ENCODE results near the gene ZCWPW1.
"Not testable (repeated sequence)": the region's sequence is repeated elsewhere in the genome, so short reads cannot be mapped to it uniquely, and the experiment has no call there.

The ZCWPW1 gene

DNA sequence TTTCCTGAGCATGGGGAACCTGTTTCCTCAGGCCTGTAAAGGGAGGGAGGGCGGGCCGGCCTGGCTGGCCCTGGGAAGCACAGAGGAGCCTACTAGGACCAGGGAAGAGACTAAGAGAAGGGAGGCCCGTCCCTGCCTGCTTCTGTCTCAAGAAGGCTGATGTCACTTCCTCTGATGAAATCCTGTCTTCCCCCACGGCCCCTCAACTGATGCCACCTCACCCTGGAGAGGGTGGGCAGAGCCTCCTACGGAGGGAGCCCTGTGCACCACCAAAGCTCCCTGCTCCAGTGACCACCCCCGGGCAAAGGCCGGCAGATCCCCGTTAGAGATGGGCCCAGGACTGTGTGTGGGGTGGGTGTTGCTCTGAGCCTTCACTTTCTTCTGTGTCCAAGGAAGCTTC, 56.2 kb downstream of the ZCWPW1 start:
- no peak for DNase-seq (ENCODE audit: low spot score)

DNA sequence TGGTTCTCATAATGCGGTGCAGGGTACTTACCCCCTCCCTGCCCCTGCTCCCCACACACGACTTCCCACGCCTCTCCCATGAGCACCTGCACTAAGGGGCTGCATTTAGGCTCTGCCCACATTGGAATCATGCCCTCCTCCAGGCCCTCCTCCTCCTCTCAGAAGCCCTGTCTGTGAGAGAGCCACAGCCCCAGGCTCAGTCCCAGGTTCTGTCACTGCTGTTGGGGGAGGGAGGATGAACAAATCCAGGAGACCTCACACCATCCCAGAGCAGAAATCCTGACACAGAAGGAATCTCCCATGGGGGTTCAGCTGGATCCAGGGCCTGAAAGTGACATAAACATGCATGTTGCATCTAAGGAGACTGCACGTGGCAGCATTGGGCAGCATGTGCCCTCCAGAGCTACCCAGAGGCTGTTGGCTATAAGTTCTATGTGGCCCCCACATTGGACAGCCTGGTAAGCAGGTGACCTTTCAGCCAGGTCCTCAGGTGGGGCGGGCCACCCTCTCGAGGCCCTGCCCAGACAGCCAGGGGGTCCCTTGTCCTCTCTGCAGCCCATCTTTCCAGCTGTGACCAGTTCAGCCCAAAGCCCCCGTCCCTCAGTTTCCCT, 56.8 kb downstream of the ZCWPW1 start:
- no peak for DNase-seq (ENCODE audit: low spot score)

DNA sequence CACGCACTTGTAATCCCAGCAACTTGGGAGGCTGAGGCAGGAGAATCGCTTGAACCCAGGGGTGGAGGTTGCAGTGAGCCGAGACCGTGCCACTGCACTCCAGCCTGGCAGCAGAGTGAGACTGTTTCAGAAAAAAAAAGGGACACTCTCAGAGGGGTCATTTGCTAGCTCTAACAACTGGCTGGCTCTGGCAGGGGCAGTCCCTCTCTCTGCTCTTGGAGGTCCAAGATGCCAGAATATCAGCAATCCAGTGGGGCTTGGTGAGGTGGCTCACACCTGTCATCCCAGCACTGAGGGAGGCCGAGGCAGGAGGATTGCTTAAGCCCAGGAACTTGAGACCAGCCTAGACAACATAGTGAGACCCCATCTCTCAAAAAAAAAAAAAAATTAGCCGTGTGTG, 57.8 kb downstream of the ZCWPW1 start:
- no peak for DNase-seq (ENCODE audit: low spot score)

DNA sequence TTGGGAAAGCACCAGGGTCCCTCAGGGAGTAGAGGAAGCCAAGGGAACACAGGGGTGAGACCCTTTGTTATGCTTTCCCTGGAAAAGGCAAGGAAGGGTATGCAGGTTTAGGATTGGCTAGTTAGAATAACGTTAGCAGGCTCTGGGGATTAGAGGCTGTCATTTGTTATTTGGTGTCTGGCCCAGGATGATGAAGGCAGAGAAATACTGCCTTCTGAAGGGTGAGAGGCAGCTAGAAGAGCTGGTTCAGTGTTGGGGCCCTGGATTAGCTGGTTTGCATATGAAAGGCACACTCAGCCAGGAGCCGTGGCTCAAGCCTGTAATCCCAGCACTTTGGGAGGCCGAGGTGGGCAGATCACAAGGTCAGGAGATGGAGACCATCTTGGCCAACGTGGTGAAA, 58.2 kb downstream of the ZCWPW1 start:
- no peak for DNase-seq (ENCODE audit: low spot score)

DNA sequence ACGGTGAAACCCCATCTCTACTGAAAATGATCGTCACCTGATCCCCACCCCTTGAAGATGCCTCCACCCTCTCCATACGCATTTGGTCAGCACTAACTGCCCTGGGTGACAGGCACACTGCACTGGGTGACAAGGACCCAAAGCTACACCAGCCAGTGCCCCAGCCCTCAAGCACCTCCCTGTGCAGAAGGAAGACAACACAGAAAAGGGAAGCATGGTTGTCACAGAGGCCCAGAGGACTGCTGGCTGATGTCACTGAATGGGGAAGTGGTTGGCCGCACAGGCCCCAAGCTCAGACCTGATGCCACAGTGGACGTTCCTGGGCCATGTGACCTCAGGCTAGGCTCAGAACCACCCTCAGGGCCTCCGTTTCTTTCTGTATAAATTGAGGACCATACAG, 59.4 kb downstream of the ZCWPW1 start:
- DNase-seq (ENCODE audit: low spot score), result no peak

DNA sequence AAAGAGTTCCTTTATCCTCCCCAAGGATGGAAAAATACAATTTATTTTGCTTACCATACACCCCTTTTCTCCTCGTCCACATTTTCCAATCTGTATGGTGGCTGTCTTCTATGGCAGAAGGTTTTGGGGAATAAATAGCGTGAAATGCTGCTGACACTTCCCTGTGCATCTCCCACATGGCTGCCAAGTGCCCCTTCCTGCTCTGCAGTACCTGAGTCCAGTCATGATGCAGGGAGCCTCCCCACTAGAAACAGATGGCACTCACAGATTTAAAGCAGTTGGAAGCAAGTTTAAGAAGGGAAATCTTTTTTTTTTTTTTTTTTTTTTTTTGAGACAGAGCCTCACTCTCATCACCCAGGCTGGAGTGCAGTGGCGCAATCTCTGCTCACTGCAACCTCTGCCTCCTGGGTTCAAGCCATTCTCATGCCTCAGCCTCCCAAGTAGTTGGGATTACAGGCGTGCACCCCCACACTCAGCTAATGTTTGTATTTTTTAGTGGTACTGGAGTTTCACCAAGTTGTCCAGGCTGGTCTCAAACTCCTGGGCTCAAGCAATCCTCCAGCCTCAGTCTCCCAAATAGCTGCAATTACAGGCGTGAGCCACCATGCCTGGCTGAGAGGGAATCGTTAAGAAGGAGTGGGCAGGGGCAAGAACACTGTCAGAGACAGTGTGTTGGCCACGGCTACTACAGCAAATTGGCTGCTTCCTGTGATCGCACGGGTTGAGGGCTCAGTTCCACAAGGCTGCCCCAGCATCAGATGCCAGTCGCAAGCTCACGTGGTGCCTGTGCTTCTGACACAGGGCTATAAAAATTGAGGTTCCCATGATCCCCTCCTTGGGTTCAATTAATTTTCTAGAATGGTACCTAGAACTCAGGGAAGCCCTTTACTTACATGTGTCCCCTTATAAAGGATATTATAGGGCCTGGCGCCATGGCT, 60.6 kb downstream of the ZCWPW1 start:
- DNase-seq (ENCODE audit: low spot score), result no peak

DNA sequence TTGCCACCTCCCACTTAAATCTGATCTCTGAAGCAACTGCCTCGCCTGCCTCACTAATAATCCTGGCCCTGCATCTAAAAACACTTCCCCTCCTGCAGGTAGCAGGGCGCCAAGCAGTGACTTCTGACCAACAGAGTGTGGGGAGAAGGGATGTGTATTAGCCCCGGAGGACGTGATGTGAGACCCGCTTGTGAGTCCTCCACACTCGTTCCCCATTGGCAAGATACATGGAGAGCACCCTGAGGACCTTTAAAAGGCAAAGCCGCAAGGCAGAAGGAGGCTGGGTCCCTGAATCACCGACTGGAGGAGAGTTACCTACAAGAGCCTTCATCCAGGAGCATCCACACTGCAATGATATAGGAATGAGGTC, 61.3 kb downstream of the ZCWPW1 start:
- DNase-seq (ENCODE audit: low spot score), result no peak

DNA sequence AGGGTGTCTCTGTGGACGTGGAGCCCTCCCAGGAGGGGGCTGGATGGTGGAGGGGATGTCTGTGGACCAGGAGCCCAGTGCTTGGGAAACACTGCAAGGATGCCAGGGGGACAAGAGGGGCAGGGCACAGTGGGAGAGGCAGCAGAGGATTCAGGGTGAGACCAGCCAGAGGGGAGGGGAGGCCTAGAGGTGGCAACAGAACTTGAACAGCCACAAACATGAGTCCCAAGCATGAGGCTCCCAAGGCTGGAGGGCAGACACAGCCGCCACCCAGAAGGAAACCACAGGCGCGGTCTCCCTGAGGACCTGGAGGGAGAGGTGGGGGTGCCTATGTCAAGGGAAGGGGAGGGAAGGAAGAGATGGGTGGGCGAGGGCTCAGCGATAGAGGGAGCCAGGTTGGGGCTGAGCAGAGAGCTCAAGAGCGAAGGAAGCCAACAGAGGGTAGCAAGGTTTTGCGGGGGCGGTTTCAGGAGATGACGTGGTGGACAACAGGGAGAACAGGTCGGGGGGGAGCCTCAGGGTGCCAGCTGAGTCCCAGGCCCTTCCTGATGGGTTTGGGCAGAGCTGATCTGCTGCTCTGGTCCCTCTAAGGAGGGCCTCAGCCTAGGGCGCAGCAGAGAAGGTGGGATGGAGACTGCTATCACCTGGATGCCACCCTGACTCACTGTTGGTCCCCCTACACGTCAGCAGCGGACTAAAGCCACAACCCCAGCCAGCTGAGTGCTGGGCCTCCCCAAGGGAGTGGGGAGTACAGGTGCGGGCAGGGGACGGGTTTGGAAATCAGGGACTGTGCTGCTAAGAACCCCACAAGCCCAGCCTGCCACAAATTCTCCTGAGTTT, 61.9 kb downstream of the ZCWPW1 start:
- DNase-seq (ENCODE audit: low spot score), result no peak

DNA sequence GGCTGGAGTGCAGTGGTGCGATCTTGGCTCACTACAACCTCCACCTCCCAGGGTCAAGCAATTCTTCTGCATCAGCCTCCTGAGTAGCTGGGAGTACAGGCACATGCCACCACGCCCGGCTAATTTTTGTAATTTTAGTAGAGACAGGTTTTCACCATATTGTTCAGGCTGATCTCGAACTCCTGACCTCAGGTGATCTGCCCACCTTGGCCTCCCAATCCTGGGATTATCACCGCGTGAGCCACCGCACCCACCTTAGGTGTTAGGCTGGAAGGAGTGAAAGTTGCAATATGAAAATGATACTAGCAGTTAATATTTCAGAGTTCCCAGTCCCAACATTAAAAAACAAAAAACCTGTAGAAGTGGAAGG, 62.5 kb downstream of the ZCWPW1 start:
- not testable (repeated sequence) for DNase-seq (ENCODE audit: low spot score)

DNA sequence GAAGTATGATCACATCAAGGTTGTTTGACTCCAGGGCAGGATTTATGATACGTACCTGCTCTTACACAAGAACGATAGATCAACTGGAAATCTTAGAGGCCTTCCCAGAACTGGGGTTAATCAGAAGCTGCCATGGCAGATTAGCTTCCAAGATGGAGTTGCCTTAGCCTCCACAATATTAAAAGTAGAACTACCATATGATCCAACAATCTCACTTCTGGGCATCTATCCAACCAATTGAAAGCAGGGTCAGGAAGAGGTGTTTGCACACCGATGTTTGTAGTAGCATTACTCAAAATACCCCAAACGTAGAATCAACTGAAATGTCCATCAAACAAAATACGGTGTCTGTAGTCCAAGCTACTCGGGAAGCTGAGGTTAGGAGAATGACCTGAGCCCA, 64.0 kb downstream of the ZCWPW1 start:
- DNase-seq (ENCODE audit: low spot score), result no peak

DNA sequence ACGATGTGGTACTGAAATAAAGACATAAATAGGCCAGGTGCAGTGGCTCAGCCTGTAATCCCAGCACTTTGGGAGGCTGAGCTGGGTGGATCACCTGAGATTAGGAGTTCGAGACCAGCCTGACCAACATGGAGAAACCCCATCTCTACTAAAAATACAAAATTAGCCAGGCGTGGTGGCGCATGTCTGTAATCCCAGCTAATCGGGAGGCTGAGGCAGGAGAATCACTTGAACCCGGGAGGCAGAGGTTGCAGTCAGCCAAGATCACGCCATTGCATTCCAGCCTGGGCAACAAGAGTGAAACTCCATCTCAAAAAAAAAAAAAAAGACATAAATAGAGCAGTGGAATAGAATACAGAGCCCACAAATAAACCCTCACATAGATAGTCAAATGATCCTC, 64.7 kb downstream of the ZCWPW1 start:
- not testable (repeated sequence) for DNase-seq (ENCODE audit: low spot score)

DNA sequence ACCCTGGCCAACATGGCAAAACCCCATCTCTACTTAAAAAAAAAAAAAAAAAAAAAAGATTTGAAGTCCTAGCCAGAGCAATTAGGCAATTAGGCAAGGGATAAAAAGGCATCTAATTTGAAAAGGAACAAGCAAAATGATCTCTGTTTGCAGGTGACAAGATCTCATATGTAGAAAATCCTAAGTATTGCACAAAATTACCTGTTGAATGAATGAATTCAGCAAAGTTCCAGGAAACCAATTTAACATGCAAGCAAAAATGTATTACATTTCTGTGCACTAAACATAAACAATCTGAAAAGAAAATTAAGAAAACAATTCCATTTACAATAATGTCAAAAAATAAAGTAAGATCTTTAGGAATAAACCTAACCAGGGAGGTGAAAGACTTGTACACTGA, 65.4 kb downstream of the ZCWPW1 start:
- DNase-seq (ENCODE audit: low spot score), result no peak

DNA sequence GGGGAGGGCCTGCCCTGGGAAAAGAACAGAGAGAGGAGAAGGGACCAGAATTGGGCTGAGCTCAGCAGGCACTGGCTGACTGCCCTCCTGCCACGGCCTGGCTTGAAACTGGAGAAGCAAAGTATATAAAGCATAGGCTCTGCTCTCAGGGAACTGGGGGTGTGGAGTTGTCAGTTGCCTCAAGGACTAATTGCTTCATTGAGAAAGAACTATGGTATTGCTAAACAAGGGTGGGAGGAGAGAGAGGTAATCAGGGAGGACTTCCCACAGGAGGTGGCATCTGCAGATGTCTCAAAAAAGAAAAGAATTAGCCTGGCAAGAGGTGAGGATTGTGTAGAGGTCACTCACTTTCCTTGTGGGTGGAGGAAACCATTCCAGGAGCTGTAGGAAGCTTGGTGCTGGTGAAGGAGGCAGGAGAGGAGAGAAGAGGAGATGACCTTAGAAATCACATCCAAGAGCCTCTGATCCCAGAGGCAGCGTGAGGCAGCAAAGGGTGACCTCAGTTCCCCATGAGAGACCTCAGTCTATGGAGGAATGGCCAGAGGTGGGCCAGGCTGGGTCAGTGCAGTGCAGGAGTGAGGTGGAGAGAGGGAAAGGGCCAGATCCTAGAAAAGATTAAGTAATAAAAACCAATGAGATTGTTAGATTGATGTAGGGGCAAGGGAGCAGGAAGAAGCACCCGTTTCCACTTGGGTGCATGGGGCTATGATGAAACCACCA, 68.2 kb downstream of the ZCWPW1 start:
- DNase-seq (ENCODE audit: low spot score), result no peak

DNA sequence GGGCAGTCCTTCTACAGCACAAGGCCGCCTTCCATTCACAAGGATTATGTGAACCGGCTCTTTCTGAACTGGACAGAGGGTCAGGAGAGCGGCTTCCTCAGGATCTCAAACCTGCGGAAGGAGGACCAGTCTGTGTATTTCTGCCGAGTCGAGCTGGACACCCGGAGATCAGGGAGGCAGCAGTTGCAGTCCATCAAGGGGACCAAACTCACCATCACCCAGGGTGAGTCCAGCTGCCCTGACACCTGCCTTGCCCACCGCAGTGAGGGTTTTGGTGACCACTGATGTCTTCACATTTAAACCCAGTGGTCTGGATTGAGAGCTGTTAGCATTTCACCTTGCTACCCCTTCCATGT, 69.7 kb downstream of the ZCWPW1 start:
- DNase-seq (ENCODE audit: low spot score), result no peak

DNA sequence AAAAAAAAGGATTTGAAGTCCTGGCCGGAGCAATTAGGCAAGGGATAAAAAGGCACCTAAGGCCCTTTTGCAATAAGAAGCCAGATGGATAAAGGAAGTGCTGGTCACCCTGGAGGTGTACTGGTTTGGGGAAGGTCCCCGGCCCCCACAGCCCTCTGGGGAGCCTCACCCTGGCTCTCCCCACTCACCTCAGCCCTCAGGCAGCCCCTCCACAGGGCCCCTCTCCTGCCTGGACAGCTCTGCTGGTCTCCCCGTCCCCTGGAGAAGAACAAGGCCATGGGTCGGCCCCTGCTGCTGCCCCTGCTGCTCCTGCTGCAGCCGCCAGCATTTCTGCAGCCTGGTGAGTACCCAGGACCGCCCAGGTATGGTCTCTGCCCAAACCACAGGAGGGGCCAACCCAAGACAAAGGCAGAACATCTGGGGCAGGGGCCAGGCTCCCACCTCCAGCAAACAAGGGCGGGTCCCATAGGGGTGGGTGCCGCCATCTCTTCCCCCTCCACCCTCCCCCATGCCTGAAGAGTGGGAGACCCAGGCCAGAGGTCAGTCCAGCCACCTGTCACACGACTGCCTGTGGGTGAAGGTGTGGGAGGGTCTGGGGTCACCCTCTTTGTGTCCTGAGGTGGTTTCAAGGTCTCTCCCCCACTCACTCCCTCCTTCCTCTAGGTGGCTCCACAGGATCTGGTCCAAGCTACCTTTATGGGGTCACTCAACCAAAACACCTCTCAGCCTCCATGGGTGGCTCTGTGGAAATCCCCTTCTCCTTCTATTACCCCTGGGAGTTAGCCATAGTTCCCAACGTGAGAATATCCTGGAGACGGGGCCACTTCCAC, 70.3 kb downstream of the ZCWPW1 start, which contains the start of gene PILRB:
Gene PILRB (plus strand): TSS at position 91 of the 830 bp plus-strand sequence. CDS start 186 bp downstream, at position 277.
- no peak for DNase-seq (ENCODE audit: low spot score)

DNA sequence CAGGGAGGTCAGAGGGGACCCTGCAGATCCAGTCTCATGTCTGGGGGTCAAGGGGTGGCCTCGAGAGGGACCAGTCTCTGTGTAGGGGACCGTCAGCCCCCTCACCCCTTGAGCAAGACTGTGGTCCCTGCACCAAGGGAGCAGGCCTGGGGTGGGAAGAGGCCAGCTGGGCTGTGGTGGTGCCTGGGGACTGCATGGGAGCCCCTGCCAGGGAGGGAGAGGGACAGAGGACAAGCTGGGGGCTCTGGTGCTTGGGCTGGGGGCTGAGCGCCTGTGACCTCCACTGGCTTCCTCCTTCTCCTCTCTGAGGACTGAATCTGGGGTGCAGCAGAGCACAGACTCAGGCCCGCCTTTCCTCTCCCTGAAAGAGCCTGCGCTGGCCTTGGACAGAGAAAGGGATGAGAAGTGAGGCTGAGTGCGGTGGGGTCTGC, 71.4 kb downstream of the ZCWPW1 start:
- no peak for DNase-seq (ENCODE audit: low spot score)

DNA sequence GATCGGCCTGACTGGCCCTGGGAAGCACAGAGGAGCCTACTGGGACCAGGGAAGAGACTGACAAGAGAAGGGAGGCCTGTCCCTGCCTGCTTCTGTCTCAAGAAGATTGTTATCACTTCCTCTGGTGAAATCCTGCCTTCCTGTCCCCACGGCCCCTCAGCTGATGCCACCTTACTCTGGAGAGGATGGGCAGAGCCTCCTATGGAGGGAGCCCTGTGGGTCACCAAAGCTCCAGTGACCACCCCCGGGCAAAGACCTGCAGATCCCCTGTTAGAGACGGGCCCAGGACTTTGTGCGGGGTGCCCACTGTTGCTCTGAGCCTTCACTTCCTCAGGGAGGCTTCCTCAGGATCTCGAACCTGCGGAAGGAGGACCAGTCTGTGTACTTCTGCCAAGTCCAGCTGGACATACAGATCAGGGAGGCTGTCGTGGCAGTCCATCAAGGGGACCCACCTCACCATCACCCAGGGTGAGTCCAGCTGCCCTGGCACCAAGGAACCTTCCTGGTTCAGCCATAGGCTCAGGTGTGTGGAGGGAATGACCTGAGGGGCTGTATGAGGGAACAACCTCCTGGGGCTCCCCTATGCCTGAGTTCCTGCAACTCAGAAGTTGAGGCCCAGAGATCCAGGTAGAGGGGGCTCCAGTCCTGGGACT, 72.0 kb downstream of the ZCWPW1 start:
- DNase-seq (ENCODE audit: low spot score), result no peak

DNA sequence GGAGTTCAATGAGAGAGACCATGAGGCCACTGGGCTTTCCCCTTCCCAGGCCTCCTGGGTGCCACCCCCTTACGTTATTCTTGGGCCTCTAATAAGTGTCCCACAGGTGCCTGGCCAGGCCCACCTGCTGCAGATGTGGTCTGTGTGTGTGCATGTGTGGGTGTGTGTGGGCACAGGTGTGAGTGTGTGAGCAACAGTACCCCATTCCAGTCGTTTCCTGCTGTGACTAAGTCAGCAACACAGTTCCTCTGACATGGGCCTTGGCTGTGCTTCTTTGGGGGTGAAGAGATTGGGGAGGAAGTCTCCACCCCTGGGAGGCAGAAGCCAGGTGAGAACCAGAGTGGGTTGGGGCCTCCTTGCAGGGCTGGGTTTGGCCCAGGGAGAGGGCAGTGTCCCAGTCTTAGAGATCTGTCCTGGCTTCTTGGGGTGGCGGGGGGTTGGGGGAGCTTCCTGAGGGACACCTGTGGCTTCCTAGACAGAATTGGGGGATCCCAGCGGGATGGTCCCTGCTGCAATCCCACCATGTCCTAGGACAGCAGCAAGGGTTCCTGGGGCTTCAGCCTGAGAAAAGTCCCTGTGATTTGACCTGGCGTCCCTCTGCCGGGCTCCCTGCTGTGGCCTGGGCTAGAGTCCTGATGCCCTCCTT, 74.7 kb downstream of the ZCWPW1 start:
- no peak for DNase-seq (ENCODE audit: low spot score)

DNA sequence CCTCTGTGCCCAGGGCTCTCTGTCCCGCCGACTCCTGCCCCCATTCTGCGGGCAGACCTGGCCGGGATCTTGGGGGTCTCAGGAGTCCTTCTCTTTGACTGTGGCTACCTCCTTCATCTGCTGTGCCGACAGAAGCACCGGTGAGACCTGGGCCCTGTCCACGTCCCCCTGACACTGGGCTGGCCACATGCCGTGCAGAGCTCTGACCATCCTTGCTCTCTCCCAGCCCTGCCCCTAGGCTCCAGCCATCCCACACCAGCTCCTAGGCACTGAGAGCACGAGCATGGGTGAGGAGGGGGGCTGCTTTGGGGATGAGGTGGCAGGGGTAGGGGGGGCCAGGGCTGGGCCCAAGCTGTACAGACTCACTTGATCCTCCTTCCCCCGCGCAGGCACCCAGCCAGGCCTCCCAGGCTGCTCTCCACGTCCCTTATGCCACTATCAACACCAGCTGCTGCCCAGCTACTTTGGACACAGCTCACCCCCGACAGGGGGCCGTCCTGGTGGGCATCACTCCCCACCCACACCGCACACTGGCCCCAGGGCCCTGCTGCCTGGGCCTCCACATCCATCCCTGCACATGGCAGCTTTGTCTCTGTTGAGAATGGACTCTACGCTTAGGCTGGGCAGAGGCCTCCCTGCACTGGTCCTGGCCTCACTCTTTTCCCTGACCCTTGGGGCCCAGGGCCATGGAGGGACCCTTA, 75.4 kb downstream of the ZCWPW1 start:
- DNase-seq (ENCODE audit: low spot score), result no peak
